HG03097 (cell line): Measurements from ENCODE around the gene SGCG.

ENCODE experiments used
- ATAC-seq: cut with Tn5 transposase; IDR thresholded peaks from one replicate; pipeline ENCODE4 v1.9.1; 2021; ENCODE audit not compliant: unreplicated experiment, low FRiP score

SGCG gene

GRCh38 chr13:23323946-23324709 is 143.3 kb downstream of the SGCG start:
- no peak for ATAC-seq

- ATAC-seq = no peak
Observed at GRCh38 chr13:23325191-23325590, 144.4 kb downstream of the SGCG start.

- no peak for ATAC-seq
Observed at GRCh38 chr13:23330356-23330755, 149.6 kb downstream of the SGCG start.

GRCh38 chr13:23339225-23339624 is 158.4 kb downstream of the SGCG start:
- ATAC-seq = no peak

GRCh38 chr13:23344931-23345595 is 164.3 kb downstream of the SGCG start:
- ATAC-seq = no peak

- no peak for ATAC-seq
Observed at GRCh38 chr13:23347601-23348000, 166.8 kb downstream of the SGCG start.

GRCh38 chr13:23348262-23349127 is 167.7 kb downstream of the SGCG start:
- no peak for ATAC-seq

- ATAC-seq = no peak
Observed at GRCh38 chr13:23349161-23349897, 168.6 kb downstream of the SGCG start.

- ATAC-seq = no peak
Observed at GRCh38 chr13:23350009-23350408, 169.2 kb downstream of the SGCG start.

- no peak for ATAC-seq
Observed at GRCh38 chr13:23352161-23352560, 171.4 kb downstream of the SGCG start.

GRCh38 chr13:23354520-23354919 is 173.7 kb downstream of the SGCG start:
- ATAC-seq = no peak

GRCh38 chr13:23356368-23356767 is 175.6 kb downstream of the SGCG start:
- no peak for ATAC-seq

GRCh38 chr13:23357349-23357748 is 176.6 kb downstream of the SGCG start:
- no peak for ATAC-seq

- no peak for ATAC-seq
Observed at GRCh38 chr13:23359882-23360281, 179.1 kb downstream of the SGCG start.

GRCh38 chr13:23365652-23366051 is 184.9 kb downstream of the SGCG start:
- no peak for ATAC-seq

GRCh38 chr13:23367907-23368306 is 187.1 kb downstream of the SGCG start:
- no peak for ATAC-seq

- ATAC-seq = no peak
Observed at GRCh38 chr13:23372264-23372906, 191.6 kb downstream of the SGCG start.
